Measurements from ENCODE around the gene RAD51B. TPM values are rescaled to one million over a fixed set of nuclear protein-coding genes. Genes with fewer than 3 reads are reported as not detected.
A peak's percentile ranks its signal among the peaks of the same experiment; 100 is the strongest.

Gene RAD51B
- total RNA-seq, 1 experiment from 2014 or later, result 8.5 TPM

DNA sequence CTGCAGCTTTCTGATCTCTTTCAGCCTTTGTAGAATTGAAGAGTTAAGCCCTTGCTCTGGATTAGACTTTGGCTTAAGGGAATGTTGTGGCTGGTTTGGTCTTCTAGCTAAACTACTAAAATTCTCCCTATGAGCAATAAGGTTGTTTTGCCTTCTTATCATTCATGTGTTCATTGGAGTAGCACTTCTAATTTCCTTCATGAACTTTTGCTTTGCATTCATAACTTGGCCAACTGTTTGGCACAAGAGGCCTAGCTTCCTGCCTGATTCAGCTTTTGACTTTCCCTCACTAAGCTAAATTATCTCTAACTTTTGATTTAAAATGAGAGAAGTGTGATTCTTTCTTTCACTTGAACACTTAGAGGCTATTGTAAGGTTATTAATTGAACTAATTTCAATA is 384.3 kb downstream of the RAD51B start:
- no TSS peak for BruUV-seq (replicated peaks)
- Histone ChIP-seq H3K4me1 (ENCODE audit: control insufficient read depth, insufficient read depth, low read length) (no peaks in the 10 kb centered on the region), H3K9me3 (ENCODE audit: control insufficient read depth, insufficient read depth, low read depth, low read length) (no peaks in the 10 kb centered on the region), H3K27ac (ENCODE audit: low read length) (no peak overlapping the region), H3K36me3 (ENCODE audit: control insufficient read depth, insufficient read depth, low read length) (no peaks in the 10 kb centered on the region), H3K27me3 (ENCODE audit: control insufficient read depth, insufficient read depth, low read length) (no peaks in the 10 kb centered on the region), H3K4me3 (ENCODE audit: low read depth in 2 of 2, low read length in 2 of 2) (no peak overlapping the region)
- ATAC-seq (no peak), DNase-seq (ENCODE audit: low read depth, low spot score) (no peak)
- intact Hi-C loops (cut with micrococcal nuclease; ENCODE audit: unreplicated experiment) (no loop called here), in situ Hi-C loops (cut with HindIII; ENCODE audit: low pct_unique_long_range_greater_than_20kb, low sequenced_read_pairs) (no loop called here)
- ChIA-PET CTCF (no interaction called here), POLR2A (no interaction called here)
- TF ChIP-seq POLR2AphosphoS5 (IDR thresholded peaks at IDR 0.05; ENCODE audit: low read depth, low read length) (no peak), SIN3A (IDR thresholded peaks at IDR 0.05; ENCODE audit: borderline replicate concordance, insufficient read depth, low read depth, low read length) (no peak), TCF7L2 (IDR thresholded peaks at IDR 0.05; ENCODE audit: low read depth, low read length) (no peak)
- TF ChIP-seq, protein P1, sequence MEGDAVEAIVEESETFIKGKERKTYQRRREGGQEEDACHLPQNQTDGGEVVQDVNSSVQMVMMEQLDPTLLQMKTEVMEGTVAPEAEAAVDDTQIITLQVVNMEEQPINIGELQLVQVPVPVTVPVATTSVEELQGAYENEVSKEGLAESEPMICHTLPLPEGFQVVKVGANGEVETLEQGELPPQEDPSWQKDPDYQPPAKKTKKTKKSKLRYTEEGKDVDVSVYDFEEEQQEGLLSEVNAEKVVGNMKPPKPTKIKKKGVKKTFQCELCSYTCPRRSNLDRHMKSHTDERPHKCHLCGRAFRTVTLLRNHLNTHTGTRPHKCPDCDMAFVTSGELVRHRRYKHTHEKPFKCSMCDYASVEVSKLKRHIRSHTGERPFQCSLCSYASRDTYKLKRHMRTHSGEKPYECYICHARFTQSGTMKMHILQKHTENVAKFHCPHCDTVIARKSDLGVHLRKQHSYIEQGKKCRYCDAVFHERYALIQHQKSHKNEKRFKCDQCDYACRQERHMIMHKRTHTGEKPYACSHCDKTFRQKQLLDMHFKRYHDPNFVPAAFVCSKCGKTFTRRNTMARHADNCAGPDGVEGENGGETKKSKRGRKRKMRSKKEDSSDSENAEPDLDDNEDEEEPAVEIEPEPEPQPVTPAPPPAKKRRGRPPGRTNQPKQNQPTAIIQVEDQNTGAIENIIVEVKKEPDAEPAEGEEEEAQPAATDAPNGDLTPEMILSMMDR (IDR thresholded peaks at IDR 0.05), result no peak
- TF ChIP-seq, protein P2, sequence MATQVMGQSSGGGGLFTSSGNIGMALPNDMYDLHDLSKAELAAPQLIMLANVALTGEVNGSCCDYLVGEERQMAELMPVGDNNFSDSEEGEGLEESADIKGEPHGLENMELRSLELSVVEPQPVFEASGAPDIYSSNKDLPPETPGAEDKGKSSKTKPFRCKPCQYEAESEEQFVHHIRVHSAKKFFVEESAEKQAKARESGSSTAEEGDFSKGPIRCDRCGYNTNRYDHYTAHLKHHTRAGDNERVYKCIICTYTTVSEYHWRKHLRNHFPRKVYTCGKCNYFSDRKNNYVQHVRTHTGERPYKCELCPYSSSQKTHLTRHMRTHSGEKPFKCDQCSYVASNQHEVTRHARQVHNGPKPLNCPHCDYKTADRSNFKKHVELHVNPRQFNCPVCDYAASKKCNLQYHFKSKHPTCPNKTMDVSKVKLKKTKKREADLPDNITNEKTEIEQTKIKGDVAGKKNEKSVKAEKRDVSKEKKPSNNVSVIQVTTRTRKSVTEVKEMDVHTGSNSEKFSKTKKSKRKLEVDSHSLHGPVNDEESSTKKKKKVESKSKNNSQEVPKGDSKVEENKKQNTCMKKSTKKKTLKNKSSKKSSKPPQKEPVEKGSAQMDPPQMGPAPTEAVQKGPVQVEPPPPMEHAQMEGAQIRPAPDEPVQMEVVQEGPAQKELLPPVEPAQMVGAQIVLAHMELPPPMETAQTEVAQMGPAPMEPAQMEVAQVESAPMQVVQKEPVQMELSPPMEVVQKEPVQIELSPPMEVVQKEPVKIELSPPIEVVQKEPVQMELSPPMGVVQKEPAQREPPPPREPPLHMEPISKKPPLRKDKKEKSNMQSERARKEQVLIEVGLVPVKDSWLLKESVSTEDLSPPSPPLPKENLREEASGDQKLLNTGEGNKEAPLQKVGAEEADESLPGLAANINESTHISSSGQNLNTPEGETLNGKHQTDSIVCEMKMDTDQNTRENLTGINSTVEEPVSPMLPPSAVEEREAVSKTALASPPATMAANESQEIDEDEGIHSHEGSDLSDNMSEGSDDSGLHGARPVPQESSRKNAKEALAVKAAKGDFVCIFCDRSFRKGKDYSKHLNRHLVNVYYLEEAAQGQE (IDR thresholded peaks at IDR 0.05; ENCODE audit: insufficient read depth in 1 of 2, low read depth in 2 of 2, low read length in 1 of 2), result no peak

DNA sequence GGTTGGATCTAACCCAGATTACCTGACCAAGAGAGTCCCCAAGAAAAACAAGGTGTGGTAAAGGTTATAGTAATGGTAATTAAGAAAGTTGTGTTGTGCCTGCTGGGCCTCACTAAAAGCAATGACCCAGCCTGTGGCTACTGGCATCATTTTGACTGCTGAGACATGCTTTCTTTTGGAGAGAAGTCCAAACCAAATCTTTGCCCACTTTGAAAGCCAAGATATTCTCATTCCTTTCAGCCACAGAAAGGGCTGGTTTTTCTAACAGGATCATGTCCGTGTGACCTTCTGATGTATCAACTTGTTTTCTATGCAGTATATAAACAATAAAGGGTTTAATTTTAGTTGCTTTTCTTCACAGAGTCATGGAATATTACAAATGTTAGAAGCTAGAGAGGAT is 388.6 kb downstream of the RAD51B start:
- Histone ChIP-seq H3K27ac (ENCODE audit: low read length) (peak overlapping the region; percentile 59; the same call in 1 of the 2 replicates), H3K4me3 (ENCODE audit: low read depth in 2 of 2, low read length in 2 of 2) (no peak overlapping the region), H3K27me3 (ENCODE audit: control insufficient read depth, insufficient read depth, low read length) (no peaks in the 10 kb centered on the region), H3K9me3 (ENCODE audit: control insufficient read depth, insufficient read depth, low read depth, low read length) (no peaks in the 10 kb centered on the region), H3K36me3 (ENCODE audit: control insufficient read depth, insufficient read depth, low read length) (no peaks in the 10 kb centered on the region; the same call in 1 of the 2 replicates), H3K4me1 (ENCODE audit: control insufficient read depth, insufficient read depth, low read length) (peaks cover 5% of the 10 kb centered on the region; the same call in 1 of the 2 replicates)
- DNase-seq (ENCODE audit: low read depth, low spot score) (no peak), ATAC-seq (no peak)
- ChIA-PET CTCF (no interaction called here), POLR2A (no interaction called here)
- in situ Hi-C loops (cut with HindIII; ENCODE audit: low pct_unique_long_range_greater_than_20kb, low sequenced_read_pairs), result no loop called here
- intact Hi-C loops (cut with micrococcal nuclease; ENCODE audit: unreplicated experiment), result no loop called here
- BruUV-seq (replicated peaks), result no TSS peak
- TF ChIP-seq TCF7L2 (IDR thresholded peaks at IDR 0.05; ENCODE audit: low read depth, low read length) (no peak), POLR2AphosphoS5 (IDR thresholded peaks at IDR 0.05; ENCODE audit: low read depth, low read length) (no peak), SIN3A (IDR thresholded peaks at IDR 0.05; ENCODE audit: borderline replicate concordance, insufficient read depth, low read depth, low read length) (no peak)
- TF ChIP-seq, protein P2 (IDR thresholded peaks at IDR 0.05; ENCODE audit: insufficient read depth in 1 of 2, low read depth in 2 of 2, low read length in 1 of 2), result no peak
- TF ChIP-seq, protein P1 (IDR thresholded peaks at IDR 0.05), result no peak
